Measurements from ENCODE around the gene PRELID3B.

Gene PRELID3B

DNA sequence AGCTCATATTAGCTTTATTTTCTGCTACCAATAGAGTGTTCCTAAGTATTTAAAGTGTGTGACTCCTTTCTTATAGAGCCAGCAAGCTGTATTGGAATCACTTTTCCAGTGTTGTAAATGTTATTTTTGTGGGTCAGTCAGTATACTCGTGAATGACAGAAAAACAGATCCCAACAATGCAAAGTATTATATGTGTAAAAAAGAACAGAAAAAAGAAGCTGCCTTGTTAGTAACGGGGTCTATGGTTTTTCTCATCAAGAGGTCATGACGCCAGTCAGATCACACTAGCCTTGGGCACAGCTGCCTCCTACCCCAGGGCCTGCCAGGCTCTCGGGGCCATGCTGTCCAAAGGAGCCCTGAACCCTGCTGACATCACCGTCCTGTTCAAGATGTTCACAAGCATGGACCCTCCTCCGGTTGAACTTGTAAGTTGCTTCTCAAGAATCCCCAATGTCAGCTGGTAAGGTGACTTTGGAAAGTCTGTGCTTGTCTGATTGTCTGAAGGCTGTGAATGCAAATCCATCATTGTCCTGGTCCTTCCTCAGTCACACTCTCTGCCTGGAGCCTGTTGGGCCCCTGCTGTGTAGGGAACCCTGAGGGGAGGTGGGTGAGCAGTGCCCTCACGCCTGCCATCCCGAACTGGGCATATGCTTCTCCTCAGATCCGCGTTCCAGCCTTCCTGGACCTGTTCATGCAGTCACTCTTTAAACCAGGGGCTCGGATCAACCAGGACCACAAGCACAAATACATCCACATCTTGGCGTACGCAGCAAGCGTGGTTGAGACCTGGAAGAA, 51.7 kb downstream of the PRELID3B start:
- peak in 4 of 42 donors; percentile 6 to 46 (median 18) for DNase-seq
- intact Hi-C loops (cut with DNase I) = no loop called here

DNA sequence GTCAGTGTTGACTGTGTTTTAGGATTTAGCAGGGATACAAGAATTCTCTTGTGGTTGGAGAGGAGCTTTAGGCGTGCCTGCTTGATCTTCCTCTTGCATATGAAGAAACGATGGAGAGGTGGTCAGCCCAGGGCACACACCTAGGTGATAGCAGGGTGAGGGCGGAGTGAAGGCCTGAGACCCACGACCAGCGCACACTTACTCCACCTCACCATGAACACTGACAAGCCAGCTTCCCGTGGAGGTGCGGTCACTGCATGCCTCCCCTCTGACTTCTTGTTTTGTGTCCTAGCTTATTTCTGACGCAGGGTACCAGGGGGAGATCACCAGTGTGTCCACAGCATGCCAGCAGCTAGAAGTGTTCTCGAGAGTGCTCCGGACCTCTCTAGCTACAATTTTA, 53.4 kb downstream of the PRELID3B start:
- DNase-seq = peak in 5 of 42 donors; percentile 4 to 31 (median 12)

DNA sequence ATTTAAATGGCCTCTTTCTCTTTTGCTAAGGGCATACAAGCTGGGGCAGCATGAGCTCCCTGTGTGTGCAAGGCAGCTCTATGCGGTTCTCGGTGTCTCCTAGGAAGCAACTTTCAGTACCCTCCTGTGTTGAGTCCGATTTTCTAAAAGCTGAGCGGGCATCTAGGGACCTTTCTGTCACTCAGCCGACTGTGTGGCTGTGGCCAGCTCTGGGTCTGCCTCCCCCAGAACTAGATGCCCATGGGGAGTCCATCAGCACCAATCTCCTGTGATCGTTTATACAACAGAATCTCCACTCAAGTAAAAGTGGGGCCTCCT, 54.1 kb downstream of the PRELID3B start:
- peak in 4 of 42 donors; percentile 3 to 29 (median 16) for DNase-seq
- intact Hi-C loops (cut with DNase I) = loop anchor here (10.0 kb wide), 1 partner anchor 114 kb away; no protein-coding TSS in a partner anchor

More for the DNA sequence above, 53.4 kb downstream of the PRELID3B start:
- intact Hi-C loops (cut with DNase I) = loop anchor here (10.0 kb wide), 1 partner anchor 114 kb away; no protein-coding TSS in a partner anchor

- DNase-seq = peak in 3 of 42 donors; percentile 4 to 21 (median 6)
- intact Hi-C loops (cut with DNase I) = loop anchor here (10.0 kb wide), 1 partner anchor 113 kb away; no protein-coding TSS in a partner anchor
Observed at GRCh38 chr20:58987790-58988564, 54.6 kb downstream of the PRELID3B start.

GRCh38 chr20:58986968-58987517, 55.5 kb downstream of the PRELID3B start:
- peak in 2 of 42 donors; percentile 7 to 30 for DNase-seq
- intact Hi-C loops (cut with DNase I) = loop anchor here (10.0 kb wide), 1 partner anchor 112 kb away; no protein-coding TSS in a partner anchor

DNA sequence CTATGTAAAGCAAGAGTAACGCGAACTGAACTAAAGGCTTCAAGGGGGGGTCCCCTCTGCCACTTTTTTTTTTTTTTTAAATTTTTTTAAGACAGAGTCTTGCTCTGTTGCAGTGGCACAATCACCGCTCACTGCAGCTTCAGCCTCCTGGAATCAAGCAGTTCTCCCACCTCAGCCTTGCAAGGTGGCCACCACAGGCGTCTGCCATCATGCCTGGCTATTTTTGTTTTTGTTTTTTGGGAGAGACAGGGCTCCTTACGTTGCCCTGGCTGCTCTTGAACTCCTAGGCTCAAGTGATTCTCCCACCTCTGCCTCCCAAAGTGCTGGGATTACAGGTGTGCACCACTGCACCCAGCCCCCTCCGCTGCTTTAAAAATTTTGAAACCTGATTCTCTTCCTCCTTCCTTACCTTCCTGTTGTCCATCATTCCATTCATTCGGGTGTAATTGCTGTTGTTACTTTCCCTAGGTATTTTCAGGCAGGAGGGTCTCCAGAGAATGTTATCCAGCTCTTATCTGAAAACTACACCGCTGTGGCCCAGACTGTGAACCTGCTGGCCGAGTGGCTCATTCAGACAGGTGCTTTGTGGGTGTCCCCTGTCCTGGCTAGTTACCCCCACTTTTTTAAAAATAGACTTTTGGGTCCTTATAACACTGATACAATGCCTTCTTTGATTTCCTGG, 56.2 kb downstream of the PRELID3B start:
- intact Hi-C loops (cut with DNase I) = loop anchor here (10.0 kb wide), 1 partner anchor 112 kb away; no protein-coding TSS in a partner anchor
- DNase-seq = peak in 4 of 42 donors; percentile 3 to 18 (median 8)

GRCh38 chr20:58985656-58986055, 56.9 kb downstream of the PRELID3B start:
- peak in 4 of 42 donors; percentile 2 to 34 (median 15) for DNase-seq
- intact Hi-C loops (cut with DNase I) = loop anchor here (10.0 kb wide), 1 partner anchor 111 kb away; no protein-coding TSS in a partner anchor

DNA sequence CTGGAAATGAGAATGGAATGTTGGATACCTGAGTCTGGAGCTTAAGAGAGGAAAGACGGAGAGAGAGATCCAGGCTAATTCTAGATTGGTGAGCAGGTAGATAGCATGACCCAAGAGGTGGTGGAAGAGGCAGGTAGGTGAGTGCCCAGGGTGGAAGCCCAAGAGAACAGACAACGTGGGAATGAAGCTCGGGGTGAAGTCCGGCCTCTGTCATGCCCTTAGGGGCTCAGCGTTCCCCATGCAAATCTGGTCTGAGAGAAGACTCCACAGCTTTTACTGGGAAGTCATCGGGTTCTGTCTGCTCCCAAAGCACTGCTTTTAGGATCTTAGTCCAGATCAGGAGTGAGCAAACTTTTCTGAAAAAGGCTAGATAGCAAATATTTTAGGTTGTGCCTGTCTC, 57.9 kb downstream of the PRELID3B start:
- intact Hi-C loops (cut with DNase I) = loop anchor here (5.0 to 10.0 kb wide), 2 partner anchors 48 to 110 kb away; partner anchors contain the start of gene ATP5F1E
- peak in 3 of 42 donors; percentile 4 to 31 (median 11) for DNase-seq
